ENCODE results near the gene ZNF280B. TPM values are rescaled to one million over a fixed set of nuclear protein-coding genes. Genes with fewer than 3 reads are reported as not detected.

The ZNF280B gene
- polyA plus RNA-seq, 1 donor from 2014 or later: 0.98 TPM

GRCh38 chr22:22553735-22554586 lies 45.4 kb upstream of the ZNF280B start:
- Histone ChIP-seq H3K9ac (ENCODE audit: low read length) (no peak overlapping the region), H3K4me2 (ENCODE audit: low read length) (no peak overlapping the region), H3K9me3 (ENCODE audit: low read length) (no peaks in the 10 kb centered on the region), H2AFZ (ENCODE audit: low read depth, low read length) (no peak overlapping the region), H3F3A (ENCODE audit: insufficient read depth, low read length, poor library complexity, severe bottlenecking) (no peaks in the 10 kb centered on the region), H3K27ac (ENCODE audit: low read length) (no peak overlapping the region), H3K79me2 (replicated peaks; ENCODE audit: insufficient read depth, low read length) (no peaks in the 10 kb centered on the region), H4K20me1 (ENCODE audit: insufficient read depth) (no peaks in the 10 kb centered on the region), H3K36me3 (ENCODE audit: insufficient read depth, low read length) (no peaks in the 10 kb centered on the region), H3K4me3 (ENCODE audit: low read length) (no peak overlapping the region), H3K27me3 (ENCODE audit: insufficient read depth, low read depth, low read length) (no peaks in the 10 kb centered on the region), H3K9me2 (ENCODE audit: insufficient read depth, low read length) (no peaks in the 10 kb centered on the region)
- TF ChIP-seq EP300 (conservative IDR thresholded peaks at IDR 0.05; ENCODE audit: poor library complexity, severe bottlenecking) (no peak), REST (IDR thresholded peaks at IDR 0.05; ENCODE audit: borderline replicate concordance) (no peak)

GRCh38 chr22:22553141-22553540 lies 44.6 kb upstream of the ZNF280B start:
- H3K9me2 ChIP-seq (ENCODE audit: insufficient read depth, low read length): no peaks in the 10 kb centered on the region
- no peaks in the 10 kb centered on the region for H3F3A ChIP-seq (ENCODE audit: insufficient read depth, low read length, poor library complexity, severe bottlenecking)
- H2AFZ ChIP-seq (ENCODE audit: low read depth, low read length): no peak overlapping the region
- H3K9me3 ChIP-seq (ENCODE audit: low read length): no peaks in the 10 kb centered on the region
- no peaks in the 10 kb centered on the region for H4K20me1 ChIP-seq (ENCODE audit: insufficient read depth)
- no peak for TF ChIP-seq MXI1 (conservative IDR thresholded peaks at IDR 0.05; ENCODE audit: poor library complexity, severe bottlenecking)
- H3K36me3 ChIP-seq (ENCODE audit: insufficient read depth, low read length): no peaks in the 10 kb centered on the region
- no peaks in the 10 kb centered on the region for H3K27me3 ChIP-seq (ENCODE audit: insufficient read depth, low read depth, low read length)
- no peak overlapping the region for H3K9ac ChIP-seq (ENCODE audit: low read length)
- no peak overlapping the region for H3K27ac ChIP-seq (ENCODE audit: low read length)
- H3K4me2 ChIP-seq (ENCODE audit: low read length): no peak overlapping the region
- H3K79me2 ChIP-seq (replicated peaks; ENCODE audit: insufficient read depth, low read length): no peaks in the 10 kb centered on the region
- H3K4me3 ChIP-seq (ENCODE audit: low read length): no peak overlapping the region

GRCh38 chr22:22552630-22553029 lies 44.1 kb upstream of the ZNF280B start:
- H3K9ac ChIP-seq (ENCODE audit: low read length): no peak overlapping the region
- TF ChIP-seq MXI1 (conservative IDR thresholded peaks at IDR 0.05; ENCODE audit: poor library complexity, severe bottlenecking) (no peak), REST (IDR thresholded peaks at IDR 0.05; ENCODE audit: borderline replicate concordance) (no peak), EP300 (conservative IDR thresholded peaks at IDR 0.05; ENCODE audit: poor library complexity, severe bottlenecking) (no peak), POLR2AphosphoS5 (IDR thresholded peaks at IDR 0.05) (no peak), SMC3 (conservative IDR thresholded peaks at IDR 0.05; ENCODE audit: poor library complexity) (no peak), TAF1 (IDR thresholded peaks at IDR 0.05; ENCODE audit: low read depth) (no peak), RAD21 (conservative IDR thresholded peaks at IDR 0.05) (no peak), EZH2 (IDR thresholded peaks at IDR 0.05; ENCODE audit: borderline replicate concordance, insufficient read depth, low read length, poor library complexity, severe bottlenecking) (no peak)
- H3K4me3 ChIP-seq (ENCODE audit: low read length): no peak overlapping the region
- H3K4me2 ChIP-seq (ENCODE audit: low read length): no peak overlapping the region
- H3K9me2 ChIP-seq (ENCODE audit: insufficient read depth, low read length): no peaks in the 10 kb centered on the region
- H3F3A ChIP-seq (ENCODE audit: insufficient read depth, low read length, poor library complexity, severe bottlenecking): no peaks in the 10 kb centered on the region
- H3K27ac ChIP-seq (ENCODE audit: low read length): no peak overlapping the region
- no peak overlapping the region for H2AFZ ChIP-seq (ENCODE audit: low read depth, low read length)
- H4K20me1 ChIP-seq (ENCODE audit: insufficient read depth): no peaks in the 10 kb centered on the region
- no peaks in the 10 kb centered on the region for H3K9me3 ChIP-seq (ENCODE audit: low read length)
- H3K79me2 ChIP-seq (replicated peaks; ENCODE audit: insufficient read depth, low read length): no peaks in the 10 kb centered on the region
- H3K27me3 ChIP-seq (ENCODE audit: insufficient read depth, low read depth, low read length): no peaks in the 10 kb centered on the region
- no peaks in the 10 kb centered on the region for H3K36me3 ChIP-seq (ENCODE audit: insufficient read depth, low read length)

All from neural cell (in vitro differentiated cells).